ENCODE measurements around the gene PDCD2.

PDCD2 gene

GRCh38 chr6:170553534-170554012 lies 30.9 kb downstream of the PDCD2 start:
- Histone ChIP-seq H3K4me2 (peak overlapping the region; percentile 91), H4K20me1 (peaks cover 79% of the 10 kb centered on the region), H3K36me3 (peaks cover 40% of the 10 kb centered on the region), H3K4me1 (peaks cover 48% of the 10 kb centered on the region), H3K27ac (peak overlapping the region; percentile 91; the same call in 1 of the 2 replicates), H3K9ac (peak overlapping the region; percentile 93), H3K4me3 (peak overlapping the region; percentile 88), H3K27me3 (no peaks in the 10 kb centered on the region), H3K9me3 (no peaks in the 10 kb centered on the region)
- TF ChIP-seq Cebpa-rat (IDR thresholded peaks at IDR 0.05): 0 out of 2 replicates have a peak, but pooled peaks have one; percentile 5

GRCh38 chr6:170552765-170553533 lies 31.5 kb downstream of the PDCD2 start, which contains the start of gene PSMB1:
TSS of gene PSMB1 (minus strand) at chr6:170553307. CDS start at chr6:170553242, 65 bp downstream.
- Histone ChIP-seq H3K9ac (peak within 1 kb of the TSS; percentile 93), H3K27ac (peak within 1 kb of the TSS; percentile 91), H3K4me1 (peaks cover 48% of the 10 kb centered on the region), H3K4me2 (peak within 1 kb of the TSS; percentile 91), H3K4me3 (peak within 1 kb of the TSS; percentile 88), H3K36me3 (peaks cover 40% of the 10 kb centered on the region), H3K27me3 (no peaks in the 10 kb centered on the region), H4K20me1 (peaks cover 79% of the 10 kb centered on the region), H3K9me3 (no peaks in the 10 kb centered on the region)
- 0 out of 2 replicates have a peak, but pooled peaks have one; percentile 5 for TF ChIP-seq Cebpa-rat (IDR thresholded peaks at IDR 0.05)

GRCh38 chr6:170545405-170545804 lies 39.0 kb downstream of the PDCD2 start:
- Histone ChIP-seq H3K9ac (no peak overlapping the region), H3K27me3 (no peaks in the 10 kb centered on the region), H3K4me1 (peaks cover 7% of the 10 kb centered on the region; the same call in 1 of the 2 replicates), H4K20me1 (peaks cover 98% of the 10 kb centered on the region), H3K27ac (no peak overlapping the region), H3K4me3 (no peak overlapping the region), H3K9me3 (no peaks in the 10 kb centered on the region), H3K36me3 (peaks cover 98% of the 10 kb centered on the region), H3K4me2 (no peak overlapping the region)
- TF ChIP-seq Cebpa-rat (IDR thresholded peaks at IDR 0.05): no peak

DNA sequence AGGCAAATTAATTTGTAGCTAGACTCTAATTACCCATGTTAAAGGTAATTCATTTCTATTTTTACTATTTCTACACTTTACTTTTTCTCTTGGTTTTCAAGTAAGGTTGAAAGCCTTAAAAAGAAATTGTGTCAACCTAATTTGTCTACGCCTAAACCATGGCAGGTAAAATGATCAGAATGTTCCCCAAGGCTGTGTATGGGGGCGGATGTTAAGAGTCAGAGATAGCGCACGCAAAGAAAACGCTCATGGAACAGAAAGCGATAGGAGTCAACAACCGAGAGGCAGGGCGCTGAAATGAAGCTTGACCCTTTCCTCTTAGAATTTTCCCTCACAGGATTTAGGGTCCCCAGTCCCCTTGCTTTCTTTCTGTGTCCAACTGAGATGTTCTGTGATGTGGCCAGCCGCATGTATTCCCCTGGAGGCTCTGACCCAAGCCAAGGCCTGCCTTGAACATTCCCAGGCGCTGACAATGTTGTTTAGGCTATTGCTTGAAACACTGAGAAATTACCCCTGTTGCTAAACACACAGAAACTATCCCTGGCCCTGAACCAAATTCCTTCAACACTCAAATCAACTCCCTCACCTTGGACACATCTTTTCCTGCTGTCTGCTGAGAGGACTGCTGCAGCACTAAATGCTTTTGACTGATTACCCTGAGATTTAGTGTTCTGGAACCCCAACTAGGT lies 42.3 kb downstream of the PDCD2 start:
- no peak for TF ChIP-seq Cebpa-rat (IDR thresholded peaks at IDR 0.05)
- Histone ChIP-seq H3K4me1 (no peaks in the 10 kb centered on the region), H4K20me1 (peaks cover 98% of the 10 kb centered on the region), H3K9me3 (no peaks in the 10 kb centered on the region), H3K9ac (no peak overlapping the region), H3K36me3 (peaks cover 98% of the 10 kb centered on the region), H3K27me3 (no peaks in the 10 kb centered on the region), H3K4me2 (no peak overlapping the region), H3K4me3 (no peak overlapping the region), H3K27ac (no peak overlapping the region)

GRCh38 chr6:170537329-170537728 lies 47.1 kb downstream of the PDCD2 start:
- no peaks in the 10 kb centered on the region for H3K27me3 ChIP-seq
- TF ChIP-seq Cebpa-rat (IDR thresholded peaks at IDR 0.05): no peak
- no peak overlapping the region for H3K9ac ChIP-seq
- no peak overlapping the region for H3K27ac ChIP-seq
- H3K36me3 ChIP-seq: peaks cover 95% of the 10 kb centered on the region
- no peak overlapping the region for H3K4me2 ChIP-seq
- no peak overlapping the region for H3K4me3 ChIP-seq
- no peaks in the 10 kb centered on the region for H3K9me3 ChIP-seq
- H4K20me1 ChIP-seq: peaks cover 93% of the 10 kb centered on the region
- no peaks in the 10 kb centered on the region for H3K4me1 ChIP-seq

GRCh38 chr6:170536671-170537070 lies 47.8 kb downstream of the PDCD2 start:
- H3K4me2 ChIP-seq: no peak overlapping the region
- peaks cover 91% of the 10 kb centered on the region for H4K20me1 ChIP-seq
- no peak overlapping the region for H3K9ac ChIP-seq
- no peak overlapping the region for H3K27ac ChIP-seq
- no peak for TF ChIP-seq Cebpa-rat (IDR thresholded peaks at IDR 0.05)
- no peaks in the 10 kb centered on the region for H3K9me3 ChIP-seq
- no peaks in the 10 kb centered on the region for H3K4me1 ChIP-seq
- H3K4me3 ChIP-seq: no peak overlapping the region
- H3K36me3 ChIP-seq: peaks cover 94% of the 10 kb centered on the region
- H3K27me3 ChIP-seq: no peaks in the 10 kb centered on the region

DNA sequence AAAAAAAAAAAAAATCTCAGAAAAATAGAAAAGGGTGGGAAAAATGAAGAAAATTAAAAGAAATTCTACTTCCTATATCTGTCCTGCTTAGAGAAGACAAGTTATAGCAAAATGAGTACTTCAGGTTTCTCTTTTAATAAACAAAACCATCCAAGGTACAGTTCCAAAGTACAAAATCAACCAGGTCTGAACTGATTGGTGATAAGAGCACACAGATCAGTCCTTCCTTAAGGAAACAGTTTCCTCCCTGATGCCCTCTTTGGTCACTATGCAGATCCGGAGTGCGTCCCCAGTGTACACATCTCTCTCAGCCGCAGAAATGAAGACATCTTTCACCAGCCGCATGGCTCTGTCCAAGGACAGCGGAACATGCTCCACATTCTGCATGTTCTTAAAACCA lies 49.4 kb downstream of the PDCD2 start:
- Histone ChIP-seq H4K20me1 (peaks cover 75% of the 10 kb centered on the region), H3K27ac (no peak overlapping the region), H3K4me2 (no peak overlapping the region), H3K4me3 (no peak overlapping the region), H3K27me3 (no peaks in the 10 kb centered on the region), H3K4me1 (no peaks in the 10 kb centered on the region), H3K36me3 (peaks cover 79% of the 10 kb centered on the region), H3K9me3 (no peaks in the 10 kb centered on the region), H3K9ac (no peak overlapping the region)
- no peak for TF ChIP-seq Cebpa-rat (IDR thresholded peaks at IDR 0.05)

GRCh38 chr6:170533792-170534191 lies 50.6 kb downstream of the PDCD2 start:
- Histone ChIP-seq H3K27me3 (no peaks in the 10 kb centered on the region), H3K9ac (no peak overlapping the region), H3K4me2 (no peak overlapping the region), H3K4me1 (no peaks in the 10 kb centered on the region), H4K20me1 (peaks cover 63% of the 10 kb centered on the region), H3K36me3 (peaks cover 68% of the 10 kb centered on the region), H3K27ac (no peak overlapping the region), H3K4me3 (no peak overlapping the region), H3K9me3 (no peaks in the 10 kb centered on the region)
- TF ChIP-seq Cebpa-rat (IDR thresholded peaks at IDR 0.05): no peak

DNA sequence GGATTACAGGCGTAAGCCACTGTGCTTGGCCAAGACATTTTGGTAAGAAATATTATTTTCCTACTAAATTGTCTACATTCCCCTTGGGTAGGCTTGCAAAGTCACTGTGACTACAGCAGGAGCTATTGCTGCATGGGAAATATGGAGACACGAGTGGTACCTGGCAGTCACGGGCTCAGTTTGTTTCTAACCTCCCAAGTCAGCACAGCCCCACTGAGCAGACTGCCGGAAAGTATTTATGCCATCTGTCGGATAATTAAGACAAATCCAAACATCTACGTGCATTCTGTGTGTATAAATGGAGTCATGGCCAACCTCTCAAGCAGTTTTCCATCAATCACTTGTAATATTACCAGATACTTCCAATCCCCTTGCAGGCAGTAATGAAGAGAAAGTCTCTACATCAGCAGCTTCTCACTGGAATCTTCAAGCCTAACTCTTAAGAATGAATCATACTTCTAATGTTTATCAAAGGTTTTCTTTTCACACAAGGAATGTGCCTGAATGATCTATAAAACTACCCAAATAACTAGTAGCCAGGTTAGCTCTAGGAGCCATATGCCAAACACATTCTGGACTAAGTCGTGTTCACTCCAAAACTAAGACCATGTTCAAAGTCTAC lies 51.5 kb downstream of the PDCD2 start:
- Histone ChIP-seq H3K4me3 (no peak overlapping the region), H3K4me2 (no peak overlapping the region), H4K20me1 (peaks cover 55% of the 10 kb centered on the region), H3K9me3 (no peaks in the 10 kb centered on the region), H3K27me3 (no peaks in the 10 kb centered on the region), H3K4me1 (peaks cover 4% of the 10 kb centered on the region; the same call in 1 of the 2 replicates), H3K27ac (no peak overlapping the region), H3K9ac (no peak overlapping the region), H3K36me3 (peaks cover 60% of the 10 kb centered on the region)
- no peak for TF ChIP-seq Cebpa-rat (IDR thresholded peaks at IDR 0.05)

Measured in BLaER1 (cell line).